Stimulated activated CD8-positive, alpha-beta memory T cell treated with anti-CD3 and anti-CD28 coated beads, Interleukin-12 subunit alpha, Interleukin-12 subunit beta, amount 100 ng/mL, for 24 hours (primary cell): Measurements from ENCODE around the gene PHKG2.
"Not testable (repeated sequence)": the region's sequence is repeated elsewhere in the genome, so short reads cannot be mapped to it uniquely, and the experiment has no call there.

Experiments
- DNase-seq: peaks from one replicate; pipeline ENCODE4 v3.0.0-alpha.2; 2020; ENCODE audit errors: extremely low read depth

The PHKG2 gene, protein sequence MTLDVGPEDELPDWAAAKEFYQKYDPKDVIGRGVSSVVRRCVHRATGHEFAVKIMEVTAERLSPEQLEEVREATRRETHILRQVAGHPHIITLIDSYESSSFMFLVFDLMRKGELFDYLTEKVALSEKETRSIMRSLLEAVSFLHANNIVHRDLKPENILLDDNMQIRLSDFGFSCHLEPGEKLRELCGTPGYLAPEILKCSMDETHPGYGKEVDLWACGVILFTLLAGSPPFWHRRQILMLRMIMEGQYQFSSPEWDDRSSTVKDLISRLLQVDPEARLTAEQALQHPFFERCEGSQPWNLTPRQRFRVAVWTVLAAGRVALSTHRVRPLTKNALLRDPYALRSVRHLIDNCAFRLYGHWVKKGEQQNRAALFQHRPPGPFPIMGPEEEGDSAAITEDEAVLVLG

DNA sequence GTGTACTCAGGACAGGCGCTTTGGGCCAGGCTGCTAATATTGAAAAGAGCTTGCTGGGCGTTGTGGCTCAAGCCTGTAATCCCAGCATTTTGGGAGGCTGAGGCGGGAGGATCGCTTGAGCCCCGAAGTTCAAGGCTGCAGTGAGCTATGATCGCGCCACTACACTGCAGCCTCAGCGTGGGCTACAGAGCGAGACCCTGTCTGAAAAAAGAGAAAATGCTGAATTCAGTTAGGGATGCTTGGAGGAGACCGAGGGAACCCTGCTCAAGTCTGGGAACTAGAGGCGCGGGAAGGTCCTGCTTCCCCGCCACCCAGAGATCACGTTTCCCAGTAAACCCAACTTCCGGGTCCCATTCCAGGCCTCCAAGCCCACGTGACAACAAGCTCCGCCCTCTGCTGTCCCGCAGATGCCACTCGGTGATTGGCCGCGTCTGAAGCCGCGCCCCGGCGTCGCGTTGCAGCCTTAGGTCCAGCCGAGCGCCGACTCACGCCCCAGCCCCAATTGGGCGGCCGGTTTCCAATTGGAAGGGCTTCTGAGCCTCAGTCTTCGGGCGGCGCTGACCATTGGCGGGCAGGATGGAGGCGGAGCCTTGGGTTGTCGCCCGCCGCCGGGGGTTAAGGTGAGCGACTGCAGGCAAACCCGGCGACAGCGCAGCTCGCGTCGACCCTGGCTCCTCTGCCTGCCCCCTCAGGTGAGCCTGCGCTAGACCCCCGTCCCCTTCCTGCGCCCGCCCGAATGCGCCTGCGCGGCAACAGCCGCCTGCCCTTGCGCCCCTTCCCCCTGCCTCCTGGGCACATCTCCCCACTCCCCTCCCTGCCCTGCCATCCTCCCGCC lies at the start of gene PHKG2:
Gene PHKG2 (plus strand): TSS at position 627 of the 835 bp plus-strand sequence. CDS start 396 bp downstream, outside the sequence.
- DNase-seq = peak; percentile 91

DNA sequence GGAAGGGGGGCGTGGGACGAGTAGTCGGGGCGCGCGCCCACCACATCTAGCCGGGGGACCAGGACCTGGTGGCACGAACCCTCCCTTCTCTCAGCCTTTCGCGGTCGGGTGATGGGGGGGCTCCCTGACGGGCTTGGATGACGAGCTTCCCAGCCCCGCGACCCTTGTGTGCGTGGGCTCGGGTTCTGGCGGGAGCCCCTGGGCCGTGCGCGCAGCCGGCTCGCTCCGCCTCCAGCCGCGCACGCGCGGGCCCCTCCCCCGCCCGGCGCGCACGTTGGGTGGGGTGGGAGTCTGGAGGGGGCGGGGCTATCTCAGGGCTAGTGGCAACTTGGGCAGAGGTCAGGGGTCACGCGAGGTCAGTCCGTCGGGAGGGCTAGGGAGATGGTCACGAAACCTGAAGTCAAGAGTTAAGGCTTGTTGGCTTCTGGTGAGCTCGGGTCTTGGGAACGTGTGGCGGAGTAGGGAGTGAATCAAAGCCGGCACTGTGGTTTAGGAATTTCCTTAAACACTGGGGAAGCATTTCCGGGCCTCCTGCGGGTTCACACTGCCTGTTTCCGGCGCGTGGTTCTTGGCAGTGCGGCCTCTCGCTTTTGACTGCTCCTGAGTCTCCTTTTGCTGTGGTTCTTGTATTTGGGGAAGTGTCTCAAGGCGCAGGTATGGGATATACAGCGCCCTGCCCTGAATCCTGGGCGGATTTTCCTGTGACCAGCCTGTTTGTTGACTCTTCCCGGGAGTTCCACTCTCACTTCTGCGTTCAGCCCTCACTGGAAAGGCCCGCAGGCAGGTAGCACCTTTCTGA lies 49.2 kb upstream of the PHKG2 start, which contains the start of gene SRCAP:
Gene SRCAP (plus strand): TSS at position 356 of the 799 bp plus-strand sequence. CDS start 1,654 bp downstream, outside the sequence.
- peak; percentile 67 for DNase-seq

DNA sequence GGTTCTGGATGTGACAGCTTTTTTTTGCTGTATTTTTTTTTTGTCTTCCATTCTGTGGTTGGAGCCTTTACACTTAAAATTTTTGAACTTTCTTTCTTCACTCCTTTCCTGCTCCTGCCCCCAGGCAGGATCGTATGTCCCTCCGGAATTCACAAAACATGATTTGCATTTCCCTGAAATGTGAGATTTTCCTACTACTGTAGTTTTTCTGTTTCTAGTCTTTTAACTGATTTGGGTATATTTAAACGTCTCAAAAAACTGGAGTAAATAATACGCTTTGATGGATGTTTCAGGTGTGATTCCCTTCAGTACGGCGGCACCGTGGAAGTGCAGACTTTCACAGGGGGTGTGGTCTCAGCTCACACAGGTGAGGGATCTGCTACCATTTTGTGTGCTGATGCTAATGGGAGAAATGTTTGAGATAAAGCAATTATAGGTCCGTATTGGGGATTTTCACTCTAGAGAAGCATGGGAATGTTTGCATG lies 48.6 kb upstream of the PHKG2 start:
- DNase-seq = no peak

DNA sequence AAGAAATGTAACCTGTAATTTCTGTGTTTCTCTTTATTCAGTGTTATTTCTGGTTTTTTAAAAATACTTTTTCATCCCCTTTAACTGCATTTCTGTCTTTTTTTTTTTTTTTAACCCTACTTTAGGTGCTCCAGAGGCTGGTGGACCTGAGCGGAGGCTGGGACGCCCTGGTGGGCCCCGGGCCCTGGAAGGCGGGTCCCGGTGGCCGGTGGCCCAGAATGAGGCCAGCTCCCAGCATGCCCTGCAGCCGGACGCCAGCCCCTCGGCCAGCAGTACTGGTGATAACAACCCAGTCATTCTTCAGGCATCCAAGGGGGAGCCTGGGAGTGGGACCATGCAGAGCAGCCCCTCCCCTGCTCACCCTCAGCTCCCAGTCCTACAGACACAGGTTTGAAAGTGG lies 47.7 kb upstream of the PHKG2 start:
- DNase-seq = no peak

DNA sequence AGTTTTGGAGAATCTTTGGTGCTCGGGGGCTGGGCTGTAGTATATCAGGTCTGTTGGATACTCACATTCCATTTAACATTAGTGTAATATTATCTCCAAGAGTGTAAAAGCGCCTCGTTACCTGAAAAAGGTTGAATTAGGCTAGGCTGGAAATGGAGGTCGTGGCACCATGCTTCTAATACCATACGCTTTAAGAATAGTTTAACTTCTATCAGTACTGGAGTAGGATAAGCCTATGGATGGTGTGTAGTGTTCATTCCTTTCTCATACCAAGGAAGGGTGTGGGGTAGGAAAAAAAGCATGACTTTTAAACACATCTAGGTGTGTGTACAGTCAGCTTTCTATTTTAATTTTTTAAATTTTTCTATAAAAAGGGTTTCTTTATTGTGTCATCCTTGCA lies 47.3 kb upstream of the PHKG2 start:
- DNase-seq = no peak

DNA sequence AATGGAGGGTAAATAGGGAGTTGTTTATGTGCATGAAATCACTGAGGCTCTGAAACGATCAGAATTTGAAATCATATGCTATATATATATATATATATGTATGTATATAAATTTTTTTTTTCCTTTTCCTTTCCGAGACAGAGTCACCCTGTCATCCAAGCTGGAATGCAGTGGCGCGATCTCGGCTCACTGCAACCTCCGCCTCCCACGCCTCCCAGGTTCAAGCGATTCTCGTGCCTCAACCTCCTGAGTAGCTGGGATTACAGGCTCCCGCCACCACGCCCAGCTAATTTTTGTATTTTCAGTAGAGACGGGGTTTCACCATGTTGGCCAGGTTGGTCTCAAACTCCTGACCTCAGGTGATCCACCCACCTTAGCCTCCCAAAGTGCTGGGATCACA lies 45.2 kb upstream of the PHKG2 start:
- DNase-seq = not testable (repeated sequence)

DNA sequence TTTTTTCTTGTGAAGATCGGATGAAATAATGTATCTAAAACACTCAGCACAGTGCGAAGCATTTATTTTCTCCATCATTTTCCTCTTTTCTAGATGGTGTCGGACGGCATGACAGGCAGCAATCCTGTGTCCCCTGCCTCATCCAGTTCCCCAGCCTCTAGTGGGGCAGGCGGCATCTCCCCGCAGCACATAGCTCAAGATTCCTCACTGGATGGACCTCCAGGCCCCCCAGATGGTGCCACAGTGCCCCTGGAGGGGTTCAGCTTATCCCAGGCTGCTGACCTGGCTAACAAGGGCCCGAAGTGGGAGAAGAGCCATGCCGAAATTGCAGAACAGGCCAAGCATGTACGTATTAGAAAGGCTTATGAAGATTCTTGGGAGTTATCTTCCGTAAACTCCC lies 44.3 kb upstream of the PHKG2 start:
- no peak for DNase-seq

DNA sequence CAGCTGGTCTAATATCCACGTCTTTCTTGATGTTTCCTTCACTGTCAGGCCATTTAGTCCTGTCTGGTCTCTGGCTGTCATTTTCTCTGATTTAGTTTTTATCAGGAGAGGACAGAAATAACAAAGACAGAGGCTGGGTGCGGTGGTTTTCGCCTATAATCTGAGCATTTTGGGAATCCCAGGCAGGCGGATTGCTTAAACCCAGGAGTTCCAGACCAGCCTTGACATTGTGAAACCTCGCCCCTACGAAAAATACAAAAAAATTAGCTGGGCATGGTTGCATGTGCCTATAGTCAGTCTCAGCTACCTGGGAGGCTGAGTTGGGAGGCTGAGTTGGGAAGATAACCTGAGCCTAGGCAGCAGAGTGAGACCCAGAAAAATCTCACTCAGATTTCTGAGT lies 42.2 kb upstream of the PHKG2 start:
- DNase-seq = no peak

DNA sequence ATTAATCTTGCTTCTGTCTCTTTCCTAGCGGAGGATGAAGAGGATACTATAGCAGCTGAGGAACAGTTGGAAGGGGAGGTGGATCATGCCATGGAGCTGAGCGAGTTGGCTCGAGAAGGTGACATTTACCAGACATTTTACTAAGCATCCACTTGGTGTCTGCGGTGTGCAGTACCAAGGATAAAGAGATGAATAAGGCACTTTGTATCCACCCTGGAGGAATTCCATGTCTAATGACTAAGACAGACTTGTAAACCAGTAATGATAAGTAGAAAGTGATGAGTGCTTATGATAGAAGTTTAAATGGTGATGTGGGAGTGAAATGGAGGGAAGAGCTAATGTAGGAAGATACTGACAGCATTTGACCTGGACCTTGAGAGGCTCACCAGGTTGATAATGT lies 37.3 kb upstream of the PHKG2 start:
- DNase-seq = no peak

DNA sequence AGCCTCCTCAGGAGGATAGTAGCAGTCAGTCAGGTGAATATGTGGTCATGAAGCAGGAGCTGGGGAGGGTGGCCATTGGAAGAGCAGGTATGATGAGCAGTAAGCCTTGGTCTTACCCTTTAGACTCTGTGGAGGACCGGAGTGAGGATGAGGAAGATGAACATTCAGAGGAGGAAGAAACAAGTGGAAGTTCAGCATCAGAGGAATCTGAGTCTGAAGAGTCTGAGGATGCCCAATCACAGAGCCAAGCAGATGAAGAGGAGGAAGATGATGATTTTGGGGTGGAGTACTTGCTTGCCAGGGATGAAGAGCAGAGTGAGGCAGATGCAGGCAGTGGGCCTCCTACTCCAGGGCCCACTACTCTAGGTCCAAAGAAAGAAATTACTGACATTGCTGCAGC lies 36.5 kb upstream of the PHKG2 start:
- no peak for DNase-seq

DNA sequence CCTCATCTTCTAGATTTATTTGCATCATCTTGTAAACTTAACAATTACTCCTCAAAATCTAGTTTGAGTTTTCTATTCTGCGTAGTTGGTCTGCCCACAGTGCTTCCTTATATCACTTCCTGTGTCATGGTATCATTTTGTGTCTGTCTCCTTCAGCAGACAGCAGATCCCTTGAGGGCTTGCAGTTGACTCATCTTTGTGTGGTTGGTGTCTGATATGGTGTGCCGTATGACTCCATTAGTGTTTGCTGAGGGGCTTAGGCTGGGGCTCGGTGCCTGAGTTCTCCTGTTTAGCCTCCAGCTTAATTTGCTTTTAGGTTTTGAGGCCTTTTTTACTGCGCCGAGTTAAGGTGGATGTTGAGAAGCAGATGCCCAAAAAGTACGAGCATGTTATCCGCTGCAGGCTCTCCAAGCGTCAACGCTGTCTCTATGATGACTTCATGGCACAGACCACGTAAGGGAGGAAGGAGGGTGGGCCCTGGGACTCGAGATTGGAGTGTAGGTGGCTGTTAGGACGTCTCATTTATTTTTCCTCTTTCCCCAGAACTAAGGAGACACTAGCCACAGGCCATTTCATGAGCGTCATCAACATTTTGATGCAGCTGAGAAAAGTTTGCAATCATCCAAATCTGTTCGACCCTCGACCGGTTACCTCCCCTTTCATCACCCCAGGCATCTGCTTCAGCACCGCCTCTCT lies 32.3 kb upstream of the PHKG2 start:
- peak; percentile 12 for DNase-seq

DNA sequence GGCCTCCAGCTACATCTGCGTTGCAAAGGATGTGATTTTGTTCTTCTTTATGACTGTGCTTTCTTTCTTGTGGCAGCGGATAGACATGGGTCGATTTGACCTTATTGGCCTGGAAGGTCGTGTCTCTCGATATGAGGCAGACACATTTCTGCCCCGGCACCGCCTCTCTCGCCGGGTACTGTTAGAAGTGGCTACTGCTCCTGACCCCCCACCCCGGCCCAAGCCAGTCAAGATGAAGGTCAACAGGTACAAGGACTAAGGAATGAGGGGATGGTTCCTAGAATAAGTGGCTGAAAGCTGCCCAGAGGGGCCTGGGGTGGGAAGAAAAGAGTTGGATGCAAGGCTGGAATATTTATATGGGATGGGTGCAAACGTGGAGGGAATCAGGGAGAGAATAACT lies 28.1 kb upstream of the PHKG2 start:
- no peak for DNase-seq

DNA sequence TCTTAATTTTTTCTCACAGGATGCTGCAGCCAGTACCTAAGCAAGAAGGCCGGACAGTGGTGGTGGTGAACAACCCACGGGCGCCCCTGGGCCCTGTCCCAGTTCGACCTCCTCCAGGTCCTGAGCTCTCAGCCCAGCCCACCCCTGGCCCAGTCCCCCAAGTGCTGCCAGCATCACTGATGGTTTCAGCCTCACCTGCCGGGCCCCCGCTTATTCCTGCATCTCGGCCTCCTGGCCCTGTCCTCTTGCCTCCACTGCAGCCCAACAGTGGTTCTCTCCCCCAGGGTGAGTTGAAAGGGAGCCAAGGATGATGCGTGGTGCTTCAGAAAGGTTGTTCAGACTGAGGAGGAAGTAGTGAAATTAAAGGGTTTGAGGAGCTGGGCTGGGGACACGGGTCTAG lies 27.5 kb upstream of the PHKG2 start:
- no peak for DNase-seq

DNA sequence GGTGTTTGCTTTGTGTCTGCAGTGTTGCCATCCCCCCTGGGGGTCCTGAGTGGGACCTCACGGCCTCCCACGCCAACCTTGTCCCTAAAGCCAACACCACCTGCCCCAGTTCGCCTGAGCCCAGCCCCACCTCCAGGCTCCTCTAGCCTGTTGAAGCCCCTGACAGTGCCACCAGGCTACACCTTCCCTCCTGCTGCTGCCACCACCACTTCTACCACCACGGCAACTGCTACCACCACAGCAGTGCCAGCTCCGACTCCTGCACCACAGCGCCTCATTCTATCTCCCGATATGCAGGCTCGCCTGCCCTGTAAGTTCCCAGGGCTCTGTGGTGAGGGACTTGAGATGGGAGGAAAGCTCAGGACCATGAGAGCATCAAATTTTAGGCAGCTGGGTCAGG lies 27.1 kb upstream of the PHKG2 start:
- no peak for DNase-seq

DNA sequence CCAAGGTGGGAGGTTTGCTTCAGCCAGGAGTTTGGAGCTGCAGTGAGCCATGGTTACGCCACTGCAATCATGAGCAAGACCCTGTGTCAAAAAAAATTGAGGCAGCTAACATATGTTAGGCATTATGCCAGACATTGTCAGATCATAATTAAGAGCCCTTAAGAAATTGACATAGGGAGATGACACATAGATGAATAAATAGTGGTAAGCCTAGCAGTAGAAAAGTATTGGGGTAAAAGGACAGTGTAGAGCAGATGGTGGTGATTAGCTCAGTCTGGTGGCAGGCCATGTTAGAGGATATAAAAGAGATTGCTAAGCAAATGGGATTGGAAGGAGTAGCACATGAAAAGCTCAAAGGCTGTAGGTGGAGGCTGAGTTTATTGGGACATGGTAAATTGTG lies 26.6 kb upstream of the PHKG2 start:
- no peak for DNase-seq

DNA sequence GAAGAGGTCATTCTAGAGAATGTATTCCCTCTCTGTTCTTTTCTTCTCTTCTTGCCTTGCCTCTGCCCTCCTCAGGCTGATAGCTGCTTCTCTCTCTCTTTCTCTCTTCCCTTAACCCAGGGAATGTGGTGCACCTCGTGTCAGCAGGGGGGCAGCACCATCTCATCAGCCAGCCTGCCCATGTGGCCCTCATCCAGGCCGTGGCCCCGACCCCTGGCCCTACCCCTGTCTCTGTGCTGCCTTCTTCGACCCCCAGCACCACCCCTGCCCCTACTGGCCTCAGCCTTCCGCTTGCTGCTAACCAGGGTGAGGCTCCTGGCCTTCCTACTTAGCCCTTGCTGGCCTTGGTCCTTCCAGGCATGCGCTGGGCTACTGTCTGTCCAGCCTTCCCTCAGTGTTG lies 25.8 kb upstream of the PHKG2 start:
- DNase-seq = no peak

DNA sequence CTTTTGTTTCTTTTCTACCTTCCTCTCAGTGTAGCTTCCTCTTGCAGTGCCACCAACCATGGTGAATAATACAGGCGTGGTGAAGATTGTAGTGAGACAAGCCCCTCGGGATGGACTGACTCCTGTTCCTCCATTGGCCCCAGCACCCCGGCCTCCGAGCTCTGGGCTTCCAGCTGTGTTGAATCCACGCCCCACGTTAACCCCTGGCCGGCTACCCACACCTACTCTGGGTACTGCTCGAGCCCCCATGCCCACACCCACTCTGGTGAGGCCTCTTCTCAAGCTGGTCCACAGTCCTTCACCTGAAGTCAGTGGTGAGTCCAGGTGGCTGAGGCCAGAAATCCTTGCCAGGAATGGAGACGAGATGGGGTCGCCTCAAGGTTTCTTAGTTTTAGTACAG lies 25.3 kb upstream of the PHKG2 start:
- DNase-seq = no peak

DNA sequence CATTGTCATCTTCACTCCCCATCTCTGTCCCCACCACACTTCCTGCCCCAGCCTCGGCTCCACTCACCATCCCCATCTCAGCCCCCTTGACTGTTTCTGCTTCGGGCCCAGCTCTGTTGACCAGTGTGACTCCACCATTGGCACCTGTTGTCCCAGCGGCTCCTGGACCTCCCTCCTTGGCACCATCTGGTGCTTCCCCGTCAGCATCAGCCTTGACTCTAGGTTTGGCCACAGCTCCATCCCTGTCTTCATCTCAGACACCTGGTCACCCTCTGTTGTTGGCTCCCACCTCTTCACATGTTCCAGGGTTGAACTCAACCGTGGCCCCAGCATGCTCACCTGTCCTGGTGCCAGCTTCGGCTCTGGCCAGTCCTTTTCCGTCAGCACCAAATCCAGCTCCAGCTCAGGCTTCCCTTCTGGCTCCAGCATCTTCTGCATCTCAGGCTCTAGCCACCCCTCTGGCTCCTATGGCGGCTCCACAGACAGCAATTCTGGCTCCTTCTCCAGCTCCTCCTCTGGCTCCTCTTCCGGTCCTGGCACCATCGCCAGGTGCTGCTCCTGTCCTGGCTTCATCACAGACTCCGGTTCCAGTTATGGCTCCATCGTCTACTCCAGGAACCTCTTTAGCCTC lies 24.4 kb upstream of the PHKG2 start:
- DNase-seq = no peak

DNA sequence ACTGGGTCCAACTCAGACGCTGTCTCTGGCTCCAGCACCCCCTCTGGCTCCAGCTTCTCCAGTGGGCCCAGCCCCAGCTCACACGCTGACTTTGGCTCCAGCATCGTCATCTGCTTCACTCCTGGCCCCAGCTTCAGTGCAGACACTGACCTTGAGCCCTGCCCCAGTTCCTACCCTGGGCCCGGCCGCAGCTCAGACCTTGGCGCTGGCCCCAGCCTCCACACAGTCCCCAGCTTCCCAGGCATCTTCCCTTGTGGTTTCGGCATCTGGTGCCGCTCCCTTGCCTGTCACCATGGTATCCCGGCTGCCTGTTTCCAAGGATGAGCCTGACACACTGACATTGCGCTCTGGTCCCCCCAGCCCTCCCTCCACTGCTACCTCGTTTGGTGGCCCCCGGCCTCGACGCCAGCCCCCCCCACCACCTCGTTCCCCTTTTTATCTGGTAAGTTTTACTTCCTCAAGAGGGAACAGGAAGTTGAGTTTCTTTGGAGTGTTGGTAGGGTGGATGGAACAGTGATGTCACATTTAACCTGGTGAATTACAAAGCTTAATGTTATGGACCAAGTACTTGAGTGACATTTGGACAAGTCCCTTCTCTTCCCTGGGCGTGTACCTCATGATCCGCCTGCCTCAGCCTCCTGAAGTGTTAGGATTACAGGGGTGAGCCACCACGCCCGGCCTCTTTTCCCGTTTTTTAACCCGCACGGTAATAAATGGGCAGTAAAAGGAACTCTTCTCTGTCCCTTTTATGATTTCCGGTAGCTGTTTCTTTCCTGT lies 23.4 kb upstream of the PHKG2 start:
- no peak for DNase-seq

DNA sequence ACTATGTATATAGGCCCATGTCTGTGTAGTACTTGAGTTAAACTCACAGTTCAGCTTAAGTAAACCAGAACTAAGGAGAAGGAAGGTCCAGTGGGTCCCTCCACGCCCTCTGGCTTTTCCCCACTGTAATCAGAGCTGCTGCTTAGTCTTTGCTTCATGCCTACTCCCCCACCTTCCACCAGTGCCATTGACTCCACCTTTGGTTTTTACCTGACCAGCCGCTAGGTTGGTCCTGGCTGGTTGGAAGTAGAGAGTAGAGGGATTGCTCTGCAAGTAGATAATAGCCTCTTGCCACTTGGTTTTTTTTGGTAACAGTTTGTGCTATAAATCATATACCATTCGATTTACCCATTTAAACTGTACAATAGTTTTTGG lies 22.8 kb upstream of the PHKG2 start:
- no peak for DNase-seq
